CD4-positive, CD25-positive, alpha-beta regulatory T cell (primary cell): ENCODE results near the gene CLIP2. TPM values are rescaled to one million over a fixed set of nuclear protein-coding genes. Genes with fewer than 3 reads are reported as not detected.
"Not testable (repeated sequence)": the region's sequence is repeated elsewhere in the genome, so short reads cannot be mapped to it uniquely, and the experiment has no call there.

Experiments used
- ATAC-seq, 2 donors: fragments of 150-1000 bp; cut with Tn5 transposase; one replicate each; pipeline ENCODE4 v1.10.0; 2021; ENCODE audit warnings: low read depth in 2 of 2, moderate number of reproducible peaks in 2 of 2, moderate library complexity in 1 of 2
- DNase-seq, 3 donors: peaks; one replicate each; pipeline versions ENCODE4 v3.0.0 to v3.0.0-alpha.2; 2012 to 2022; ENCODE audit warnings: mixed read lengths in 1 of 3
- H3K27ac ChIP-seq: one replicate; pipeline ENCODE4 v1.7.0; 2013; ENCODE audit warnings: mild to moderate bottlenecking, low read length; ENCODE audit not compliant: insufficient read depth, poor library complexity, severe bottlenecking
- H3K27me3 ChIP-seq: one replicate; pipeline ENCODE4 v1.7.0; 2013; ENCODE audit warnings: low read length; ENCODE audit not compliant: control insufficient read depth, insufficient read depth
- H3K36me3 ChIP-seq: one replicate; pipeline ENCODE4 v1.7.0; 2013; ENCODE audit warnings: mild to moderate bottlenecking, low read length, moderate library complexity; ENCODE audit not compliant: control insufficient read depth, insufficient read depth
- H3K4me1 ChIP-seq: 2 replicates; pipeline ENCODE4 v1.7.0; 2013; ENCODE audit warnings: mild to moderate bottlenecking, low read length; ENCODE audit not compliant: insufficient read depth, control insufficient read depth, poor library complexity, severe bottlenecking
- H3K4me3 ChIP-seq: one replicate; pipeline ENCODE4 v1.7.0; 2013; ENCODE audit warnings: low read depth, mild to moderate bottlenecking, low read length, moderate library complexity
- H3K9me3 ChIP-seq, 2 experiments: 1 replicate in 1 of 2; 2 replicates in 1 of 2; pipeline ENCODE4 v1.7.0; 2013; ENCODE audit warnings: low read length in 2 of 2, mild to moderate bottlenecking in 1 of 2, moderate library complexity in 1 of 2; ENCODE audit not compliant: control insufficient read depth in 2 of 2
- H3K27ac Mint-ChIP-seq, 3 donors: one replicate each; pipeline ENCODE4 v1.8.0; 2020 to 2022; ENCODE audit warnings: mild to moderate bottlenecking in 3 of 3, mixed read lengths in 3 of 3, moderate library complexity in 2 of 3
- H3K27me3 Mint-ChIP-seq: one replicate; pipeline ENCODE4 v1.8.0; 2022; ENCODE audit warnings: mild to moderate bottlenecking, mixed read lengths
- H3K36me3 Mint-ChIP-seq: one replicate; pipeline ENCODE4 v1.8.0; 2020; ENCODE audit warnings: mixed read lengths
- H3K4me1 Mint-ChIP-seq, 4 donors: one replicate each; pipeline ENCODE4 v1.8.0; 2020 to 2022; ENCODE audit warnings: mixed read lengths in 4 of 4, mild to moderate bottlenecking in 1 of 4
- H3K4me3 Mint-ChIP-seq, 4 donors: one replicate each; pipeline ENCODE4 v1.8.0; 2020 to 2022; ENCODE audit warnings: mild to moderate bottlenecking in 4 of 4, mixed read lengths in 4 of 4, moderate library complexity in 3 of 4
- H3K9me3 Mint-ChIP-seq, 7 donors: one replicate each; pipeline ENCODE4 v1.8.0; 2020 to 2022; ENCODE audit warnings: mixed read lengths in 7 of 7, mild to moderate bottlenecking in 3 of 7, moderate library complexity in 2 of 7
- polyA plus RNA-seq, 4 donors: library from polyadenylated mRNA; unstranded; fragments of 300-500 nt; fragmentation: Illumina TruSeq; gene quantifications; one replicate each; pipeline ENCODE4 v1.2.3, GENCODE V29; 2021
- total RNA-seq: library from RNA; stranded (reverse); gene quantifications from one replicate; pipeline ENCODE4 v1.2.3, GENCODE V29; 2022

CLIP2 gene
- total and polyA plus RNA-seq, 5 donors from 2014 or later: 0.09 to 2.9 (median 0.29) TPM

GRCh38 chr7:74402668-74403067, 113.5 kb downstream of the CLIP2 start:
- not testable (repeated sequence) for DNase-seq, H3K36me3 Mint-ChIP-seq, H3K27ac ChIP-seq, H3K9me3 Mint-ChIP-seq, H3K4me3 ChIP-seq, H3K27me3 ChIP-seq, H3K4me1 ChIP-seq, H3K27me3 Mint-ChIP-seq, H3K36me3 ChIP-seq, H3K4me1 Mint-ChIP-seq, H3K4me3 Mint-ChIP-seq, ATAC-seq, H3K27ac Mint-ChIP-seq, H3K9me3 ChIP-seq

GRCh38 chr7:74403521-74404387, 114.5 kb downstream of the CLIP2 start:
- no peaks in the 10 kb centered on the region for H3K36me3 ChIP-seq
- no peaks in the 10 kb centered on the region for H3K9me3 ChIP-seq
- H3K9me3 Mint-ChIP-seq: no peaks in the 10 kb centered on the region
- H3K4me3 ChIP-seq: no peak overlapping the region
- no peak overlapping the region for H3K27ac Mint-ChIP-seq
- ATAC-seq (no peak), DNase-seq (no peak)
- no peaks in the 10 kb centered on the region for H3K27me3 Mint-ChIP-seq
- no peaks in the 10 kb centered on the region for H3K36me3 Mint-ChIP-seq
- no peak overlapping the region for H3K27ac ChIP-seq
- no peaks in the 10 kb centered on the region for H3K4me1 Mint-ChIP-seq
- H3K4me1 ChIP-seq: no peaks in the 10 kb centered on the region
- no peak overlapping the region for H3K4me3 Mint-ChIP-seq
- no peaks in the 10 kb centered on the region for H3K27me3 ChIP-seq

- no peak overlapping the region for H3K4me3 Mint-ChIP-seq
- H3K27ac ChIP-seq: no peak overlapping the region
- no peaks in the 10 kb centered on the region for H3K4me1 Mint-ChIP-seq
- no peak for DNase-seq
- H3K36me3 ChIP-seq: no peaks in the 10 kb centered on the region
- no peak overlapping the region for H3K27ac Mint-ChIP-seq
- no peak for ATAC-seq
- H3K4me1 ChIP-seq: no peaks in the 10 kb centered on the region
- H3K27me3 Mint-ChIP-seq: no peaks in the 10 kb centered on the region
- H3K9me3 ChIP-seq: no peaks in the 10 kb centered on the region
- no peaks in the 10 kb centered on the region for H3K9me3 Mint-ChIP-seq
- H3K36me3 Mint-ChIP-seq: no peaks in the 10 kb centered on the region
- no peaks in the 10 kb centered on the region for H3K27me3 ChIP-seq
- H3K4me3 ChIP-seq: no peak overlapping the region
Measured at GRCh38 chr7:74404388-74404700, 115.1 kb downstream of the CLIP2 start.

GRCh38 chr7:74404741-74405140, 115.5 kb downstream of the CLIP2 start:
- ATAC-seq (no peak), DNase-seq (no peak)
- H3K9me3 ChIP-seq: no peaks in the 10 kb centered on the region
- H3K4me1 ChIP-seq: no peaks in the 10 kb centered on the region
- H3K27me3 ChIP-seq: no peaks in the 10 kb centered on the region
- Mint-ChIP-seq H3K27me3 (no peaks in the 10 kb centered on the region), H3K4me3 (no peak overlapping the region), H3K4me1 (no peaks in the 10 kb centered on the region), H3K27ac (no peak overlapping the region), H3K36me3 (no peaks in the 10 kb centered on the region), H3K9me3 (no peaks in the 10 kb centered on the region)
- H3K4me3 ChIP-seq: no peak overlapping the region
- H3K27ac ChIP-seq: no peak overlapping the region
- H3K36me3 ChIP-seq: no peaks in the 10 kb centered on the region

- Histone ChIP-seq H3K36me3 (no peaks in the 10 kb centered on the region), H3K9me3 (no peaks in the 10 kb centered on the region), H3K27ac (no peak overlapping the region), H3K27me3 (no peaks in the 10 kb centered on the region), H3K4me3 (no peak overlapping the region), H3K4me1 (no peaks in the 10 kb centered on the region)
- DNase-seq (no peak), ATAC-seq (no peak)
- H3K36me3 Mint-ChIP-seq: no peaks in the 10 kb centered on the region
- no peaks in the 10 kb centered on the region for H3K9me3 Mint-ChIP-seq
- no peaks in the 10 kb centered on the region for H3K4me1 Mint-ChIP-seq
- no peaks in the 10 kb centered on the region for H3K27me3 Mint-ChIP-seq
- no peak overlapping the region for H3K4me3 Mint-ChIP-seq
- no peak overlapping the region for H3K27ac Mint-ChIP-seq
Measured at GRCh38 chr7:74405191-74405898, 116.1 kb downstream of the CLIP2 start.

- Histone ChIP-seq H3K27me3 (no peaks in the 10 kb centered on the region), H3K9me3 (no peaks in the 10 kb centered on the region), H3K36me3 (no peaks in the 10 kb centered on the region), H3K4me1 (no peaks in the 10 kb centered on the region), H3K27ac (no peak overlapping the region), H3K4me3 (no peak overlapping the region)
- no peak overlapping the region for H3K27ac Mint-ChIP-seq
- H3K4me1 Mint-ChIP-seq: no peaks in the 10 kb centered on the region
- no peak for DNase-seq
- no peak for ATAC-seq
- H3K9me3 Mint-ChIP-seq: no peaks in the 10 kb centered on the region
- peaks cover 5% of the 10 kb centered on the region for H3K27me3 Mint-ChIP-seq
- no peaks in the 10 kb centered on the region for H3K36me3 Mint-ChIP-seq
- H3K4me3 Mint-ChIP-seq: no peak overlapping the region
Measured at GRCh38 chr7:74405899-74406512, 116.8 kb downstream of the CLIP2 start.

GRCh38 chr7:74407958-74408357, 118.8 kb downstream of the CLIP2 start:
- Mint-ChIP-seq H3K27ac (no peak overlapping the region), H3K4me3 (no peak overlapping the region), H3K36me3 (no peaks in the 10 kb centered on the region), H3K9me3 (no peaks in the 10 kb centered on the region), H3K27me3 (peaks cover 5% of the 10 kb centered on the region), H3K4me1 (no peaks in the 10 kb centered on the region)
- no peaks in the 10 kb centered on the region for H3K27me3 ChIP-seq
- H3K36me3 ChIP-seq: no peaks in the 10 kb centered on the region
- ATAC-seq (no peak), DNase-seq (no peak)
- no peaks in the 10 kb centered on the region for H3K9me3 ChIP-seq
- no peak overlapping the region for H3K27ac ChIP-seq
- no peaks in the 10 kb centered on the region for H3K4me1 ChIP-seq
- H3K4me3 ChIP-seq: no peak overlapping the region
